PC-3 (cell line): Measurements from ENCODE around the gene PLCB2.

Source experiments
- CTCF ChIP-seq: fragments of 300-600 bp; sonication (generic); conservative IDR thresholded peaks from 2 replicates; pipeline ENCODE4 v1.5.1; 2017; ENCODE audit warnings: antibody characterized with exemption, low read depth, mild to moderate bottlenecking, low read length
- EZH2 ChIP-seq: fragments of 300-600 bp; sonication (generic); IDR thresholded peaks from one replicate; pipeline ENCODE4 v1.6.1; 2017; ENCODE audit warnings: antibody characterized with exemption, mild to moderate bottlenecking, low read length; ENCODE audit not compliant: unreplicated experiment

GRCh38 chr15:40251486-40252140 lies 56.1 kb downstream of the PLCB2 start:
- TF ChIP-seq CTCF (no peak), EZH2 (no peak)
